Esophagus (tissue), 2 donors: ENCODE data around the gene RBM26. TPM values are rescaled to one million over a fixed set of nuclear protein-coding genes. Genes with fewer than 3 reads are reported as not detected.
"Not testable (repeated sequence)": the region's sequence is repeated elsewhere in the genome, so short reads cannot be mapped to it uniquely, and the experiment has no call there.

Experiments used
- H3K27ac ChIP-seq, 2 donors: one replicate each; pipeline ENCODE4 v1.5.1; 2013; ENCODE audit warnings: low read depth in 2 of 2, mild to moderate bottlenecking in 2 of 2, inconsistent platforms in 1 of 2, low read length in 1 of 2, moderate library complexity in 1 of 2
- H3K27me3 ChIP-seq, 2 donors: one replicate each; pipeline ENCODE4 v1.6.1; 2013; ENCODE audit warnings: low read length in 2 of 2, control low read depth in 1 of 2, mild to moderate bottlenecking in 1 of 2; ENCODE audit not compliant: insufficient read depth in 2 of 2, control insufficient read depth in 1 of 2
- H3K36me3 ChIP-seq, 2 donors: one replicate each; pipeline ENCODE4 v1.6.1; 2013; ENCODE audit warnings: low read length in 1 of 2; ENCODE audit not compliant: control insufficient read depth in 2 of 2, insufficient read depth in 2 of 2
- H3K4me1 ChIP-seq, 2 donors: one replicate each; pipeline ENCODE4 v1.6.1; 2013; ENCODE audit warnings: low read length in 1 of 2; ENCODE audit not compliant: control insufficient read depth in 2 of 2, insufficient read depth in 2 of 2
- H3K4me3 ChIP-seq, 2 donors: one replicate each; pipeline ENCODE4 v1.5.1; 2013; ENCODE audit warnings: low read length in 2 of 2, mild to moderate bottlenecking in 2 of 2, low read depth in 1 of 2, moderate library complexity in 1 of 2
- H3K9me3 ChIP-seq, 2 donors: one replicate each; pipeline ENCODE4 v1.6.1; 2013; ENCODE audit warnings: mild to moderate bottlenecking in 2 of 2, low read depth in 1 of 2, low read length in 1 of 2, moderate library complexity in 1 of 2; ENCODE audit not compliant: control insufficient read depth in 2 of 2, insufficient read depth in 1 of 2
- WGBS, 2 donors: extraction: QIAGEN DNeasy Blood & Tissue Kit; methylation state at CpG; one replicate each; pipeline ENCODE4 v1.1.7; 2013; 5-methylcytosine and 5-hydroxymethylcytosine counted together
- polyA plus RNA-seq, 2 donors: library from polyadenylated mRNA; stranded (reverse); fragments of 200-250 nt; gene quantifications; one replicate each; pipeline ENCODE4 v1.2.3, GENCODE V29; 2013
- donor health status: healthy with polysubstance abuse.
- donor health status: Bipolar disorder and iron deficiency.

The RBM26 gene
- polyA plus RNA-seq, 2 donors = 11.1 to 24.3 TPM

GRCh38 chr13:79353693-79354092 lies 52.4 kb downstream of the RBM26 start:
- H3K27me3 ChIP-seq = no peaks in the 10 kb centered on the region
- WGBS, 2 donors = 48 to 72% methylated on average over 2 of the region's 2 CpGs
- H3K4me1 ChIP-seq = no peaks in the 10 kb centered on the region
- H3K27ac ChIP-seq = no peak overlapping the region
- H3K9me3 ChIP-seq = no peaks in the 10 kb centered on the region
- no peak overlapping the region for H3K4me3 ChIP-seq
- peaks cover 0 to 3% of the 10 kb centered on the region in 2 donors for H3K36me3 ChIP-seq

- no peaks in the 10 kb centered on the region for H3K9me3 ChIP-seq
- H3K4me1 ChIP-seq = no peaks in the 10 kb centered on the region
- H3K27me3 ChIP-seq = no peaks in the 10 kb centered on the region
- H3K4me3 ChIP-seq = no peak overlapping the region
- H3K36me3 ChIP-seq = peaks cover 0 to 3% of the 10 kb centered on the region in 2 donors
- no peak overlapping the region for H3K27ac ChIP-seq
Observed at GRCh38 chr13:79352107-79352506, 53.9 kb downstream of the RBM26 start.

GRCh38 chr13:79349608-79350007 lies 56.4 kb downstream of the RBM26 start:
- not testable (repeated sequence) for H3K27ac ChIP-seq, H3K27me3 ChIP-seq, H3K4me3 ChIP-seq, H3K4me1 ChIP-seq, H3K36me3 ChIP-seq, H3K9me3 ChIP-seq
- WGBS, 2 donors = 96 to 97% methylated on average over 10 of the region's 10 CpGs

- H3K27ac ChIP-seq = no peak overlapping the region
- H3K27me3 ChIP-seq = no peaks in the 10 kb centered on the region
- 86 to 92% methylated on average over 3 of the region's 3 CpGs for WGBS, 2 donors
- no peaks in the 10 kb centered on the region for H3K36me3 ChIP-seq
- H3K4me3 ChIP-seq = no peak overlapping the region
- no peaks in the 10 kb centered on the region for H3K4me1 ChIP-seq
- no peaks in the 10 kb centered on the region for H3K9me3 ChIP-seq
Observed at GRCh38 chr13:79349011-79349410, 57.0 kb downstream of the RBM26 start.

GRCh38 chr13:79346300-79346914 lies 59.6 kb downstream of the RBM26 start:
- Histone ChIP-seq H3K27me3 (no peaks in the 10 kb centered on the region), H3K4me1 (no peaks in the 10 kb centered on the region), H3K36me3 (no peaks in the 10 kb centered on the region), H3K27ac (no peak overlapping the region), H3K9me3 (no peaks in the 10 kb centered on the region), H3K4me3 (no peak overlapping the region)
- 94 to 95% methylated on average over 6 of the region's 6 CpGs for WGBS, 2 donors

- Histone ChIP-seq H3K4me3 (no peak overlapping the region), H3K27ac (no peak overlapping the region), H3K27me3 (no peaks in the 10 kb centered on the region), H3K4me1 (no peaks in the 10 kb centered on the region), H3K9me3 (no peaks in the 10 kb centered on the region), H3K36me3 (peaks cover 0 to 3% of the 10 kb centered on the region in 2 donors)
- 100% methylated on average over 1 of the region's 1 CpG for WGBS, 2 donors
Observed at GRCh38 chr13:79341202-79341601, 64.9 kb downstream of the RBM26 start.

- 90% methylated on average over 2 of the region's 2 CpGs for WGBS, 2 donors
- peaks cover 0 to 3% of the 10 kb centered on the region in 2 donors for H3K36me3 ChIP-seq
- no peak overlapping the region for H3K4me3 ChIP-seq
- no peak overlapping the region for H3K27ac ChIP-seq
- H3K4me1 ChIP-seq = no peaks in the 10 kb centered on the region
- no peaks in the 10 kb centered on the region for H3K9me3 ChIP-seq
- H3K27me3 ChIP-seq = no peaks in the 10 kb centered on the region
Observed at GRCh38 chr13:79340490-79340889, 65.6 kb downstream of the RBM26 start.

GRCh38 chr13:79338343-79338742 lies 67.7 kb downstream of the RBM26 start:
- no peak overlapping the region for H3K4me3 ChIP-seq
- 96 to 99% methylated on average over 3 of the region's 3 CpGs for WGBS, 2 donors
- no peaks in the 10 kb centered on the region for H3K9me3 ChIP-seq
- H3K4me1 ChIP-seq = no peaks in the 10 kb centered on the region
- H3K27ac ChIP-seq = no peak overlapping the region
- H3K36me3 ChIP-seq = peaks cover 2 to 3% of the 10 kb centered on the region in 2 donors
- no peaks in the 10 kb centered on the region for H3K27me3 ChIP-seq

GRCh38 chr13:79336966-79337365 lies 69.1 kb downstream of the RBM26 start:
- no peaks in the 10 kb centered on the region for H3K9me3 ChIP-seq
- 79 to 88% methylated on average over 12 of the region's 12 CpGs for WGBS, 2 donors
- no peak overlapping the region for H3K27ac ChIP-seq
- no peak overlapping the region for H3K4me3 ChIP-seq
- no peaks in the 10 kb centered on the region for H3K27me3 ChIP-seq
- peaks cover 2 to 3% of the 10 kb centered on the region in 2 donors for H3K36me3 ChIP-seq
- H3K4me1 ChIP-seq = no peaks in the 10 kb centered on the region

GRCh38 chr13:79328510-79328909 lies 77.5 kb downstream of the RBM26 start:
- peaks cover 0 to 2% of the 10 kb centered on the region in 2 donors for H3K36me3 ChIP-seq
- H3K9me3 ChIP-seq = no peaks in the 10 kb centered on the region
- no peak overlapping the region for H3K4me3 ChIP-seq
- 94% methylated on average over 1 of the region's 1 CpG for WGBS, 2 donors
- no peak overlapping the region for H3K27ac ChIP-seq
- H3K4me1 ChIP-seq = no peaks in the 10 kb centered on the region
- no peaks in the 10 kb centered on the region for H3K27me3 ChIP-seq
